ENCODE results near the gene CDCA5.

- no peak for TF ChIP-seq CTCF (IDR thresholded peaks at IDR 0.05)
- TF ChIP-seq POLR2A (IDR thresholded peaks at IDR 0.05): no peak
These were observed 4.0 kb upstream of the CDCA5 start for GRCh38 chr11:65087827-65088226.
